NK-92 treated with Interleukin-12 subunit alpha and Interleukin-12 subunit beta, amount 100 ng/mL, for 24 hours (cell line): Measurements from ENCODE around the gene PRLR.

Experiments
- DNase-seq: peaks from one replicate; lab custom pipeline; 2025; lab: John Stamatoyannopoulos, UW

PRLR gene

GRCh38 chr5:35031276-35031675 lies 199.0 kb downstream of the PRLR start:
- DNase-seq = no peak

DNA sequence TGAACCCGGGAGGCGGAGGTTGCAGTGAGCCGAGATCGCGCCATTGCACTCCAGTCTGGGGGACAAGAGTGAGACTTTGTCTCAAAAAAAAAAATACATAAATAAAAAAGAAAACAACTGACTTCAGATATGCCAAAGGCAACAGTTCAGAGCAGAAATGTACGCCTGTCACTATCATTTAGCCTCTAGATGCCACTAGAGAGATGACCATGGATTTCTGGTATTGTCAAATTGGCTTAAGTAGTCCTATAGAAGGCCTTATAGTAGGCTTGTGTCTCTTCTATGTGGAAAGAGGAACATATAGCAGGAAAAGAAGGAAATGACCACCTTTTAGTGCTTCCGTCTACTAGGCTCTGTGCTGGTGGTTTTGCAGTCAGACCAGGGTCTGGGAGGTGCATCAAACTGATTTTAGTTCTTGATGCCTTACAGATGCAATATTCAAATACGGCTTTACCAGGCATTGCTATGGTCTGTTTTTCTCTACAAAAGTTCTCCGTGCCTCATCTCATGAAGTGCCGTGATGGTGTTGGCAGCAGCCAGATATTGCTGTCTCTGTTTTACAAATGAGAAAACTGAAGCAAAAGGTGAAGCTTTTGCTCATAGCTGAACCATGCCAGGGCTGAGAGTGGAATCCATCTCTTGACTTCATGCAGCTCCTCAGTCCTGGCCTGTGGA lies 199.7 kb downstream of the PRLR start:
- DNase-seq = no peak

GRCh38 chr5:35029333-35029732 lies 201.0 kb downstream of the PRLR start:
- no peak for DNase-seq

- no peak for DNase-seq
Measured at GRCh38 chr5:35026941-35027340, 203.3 kb downstream of the PRLR start.

GRCh38 chr5:35026280-35026840 lies 203.9 kb downstream of the PRLR start:
- no peak for DNase-seq

- no peak for DNase-seq
Measured at GRCh38 chr5:35024911-35025510, 205.3 kb downstream of the PRLR start.

- DNase-seq = no peak
Measured at GRCh38 chr5:35023391-35024178, 206.7 kb downstream of the PRLR start.

DNA sequence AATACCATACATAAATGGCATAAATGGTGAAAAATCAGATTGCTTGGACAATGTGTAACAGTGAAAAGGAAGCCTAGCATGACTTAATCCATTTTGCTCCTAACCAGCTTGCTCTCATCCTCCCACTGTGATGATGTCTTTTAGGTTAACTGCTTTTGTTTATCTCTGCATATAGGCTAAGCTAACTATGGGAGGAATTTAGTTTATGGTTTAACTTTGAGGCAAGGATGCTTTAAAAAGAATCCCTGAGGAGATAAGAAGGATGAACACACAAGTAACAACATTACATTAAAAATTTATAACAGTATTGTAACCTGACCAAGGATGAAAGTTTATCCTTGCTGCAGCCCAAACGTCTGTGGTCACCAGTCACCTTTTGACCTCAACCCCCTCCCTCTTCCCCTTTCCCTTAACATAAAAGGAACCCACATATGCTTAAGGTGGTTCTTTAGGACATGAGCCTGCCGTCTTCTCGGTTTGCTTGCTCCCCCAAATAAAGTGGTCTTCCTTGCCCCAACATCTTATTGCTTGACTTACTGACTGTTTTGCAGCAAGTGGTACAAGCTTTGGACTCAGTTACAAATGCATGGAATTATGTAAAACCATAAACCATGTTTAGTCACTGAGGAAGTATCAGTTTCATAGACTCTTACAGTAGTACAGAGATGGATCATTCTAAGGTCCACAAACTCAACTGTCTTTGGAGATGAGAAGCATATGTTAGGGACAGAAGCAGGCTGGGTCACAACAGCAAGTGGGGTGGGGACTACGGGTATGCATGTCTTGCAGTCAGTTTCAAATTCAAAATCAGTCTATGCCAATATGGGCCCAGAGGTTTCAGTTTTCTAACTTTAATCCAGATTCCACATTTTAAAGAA lies 213.9 kb downstream of the PRLR start:
- DNase-seq = no peak

DNA sequence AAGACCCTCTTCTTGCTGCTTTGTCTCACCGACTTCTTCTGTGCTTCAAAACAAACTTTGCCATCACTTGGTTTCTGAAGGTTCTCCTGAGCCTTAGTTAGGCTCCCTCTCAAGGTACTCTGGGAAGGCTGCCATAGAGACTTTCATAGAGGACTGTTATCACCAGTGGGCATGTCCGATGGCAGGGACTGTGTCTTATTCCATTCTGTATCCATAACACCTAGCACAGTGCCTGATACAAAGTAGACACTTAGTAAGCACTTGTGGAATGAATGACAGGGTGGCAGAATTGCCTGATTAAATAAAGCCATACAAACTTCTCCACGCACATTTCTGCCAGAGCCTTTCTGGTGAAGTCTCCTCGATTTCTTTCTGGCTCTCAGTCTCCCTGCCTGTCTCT lies 215.2 kb downstream of the PRLR start:
- DNase-seq = no peak

DNA sequence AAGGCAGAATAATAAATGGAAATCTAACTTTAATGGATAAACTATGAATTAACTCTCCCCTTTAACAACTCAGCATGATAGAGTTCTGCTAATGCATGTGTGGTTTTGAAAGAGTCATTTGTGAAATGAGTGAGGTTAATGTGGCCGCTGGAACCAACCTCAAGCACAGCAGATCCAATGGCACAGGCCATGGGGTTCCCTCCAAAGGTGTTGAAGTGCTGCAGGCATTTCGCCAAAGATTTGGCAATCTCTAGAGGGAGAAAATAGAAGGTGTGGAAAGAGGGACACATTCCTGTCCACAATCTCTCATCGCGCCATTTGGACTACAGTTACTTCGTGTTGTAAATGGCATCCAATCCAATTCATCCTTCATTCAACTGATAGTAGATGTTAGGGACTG lies 217.5 kb downstream of the PRLR start:
- DNase-seq = no peak

- DNase-seq = no peak
Measured at GRCh38 chr5:35012365-35012764, 217.9 kb downstream of the PRLR start.

GRCh38 chr5:35010676-35011075 lies 219.6 kb downstream of the PRLR start:
- no peak for DNase-seq

- no peak for DNase-seq
Measured at GRCh38 chr5:35009657-35010056, 220.6 kb downstream of the PRLR start.

DNA sequence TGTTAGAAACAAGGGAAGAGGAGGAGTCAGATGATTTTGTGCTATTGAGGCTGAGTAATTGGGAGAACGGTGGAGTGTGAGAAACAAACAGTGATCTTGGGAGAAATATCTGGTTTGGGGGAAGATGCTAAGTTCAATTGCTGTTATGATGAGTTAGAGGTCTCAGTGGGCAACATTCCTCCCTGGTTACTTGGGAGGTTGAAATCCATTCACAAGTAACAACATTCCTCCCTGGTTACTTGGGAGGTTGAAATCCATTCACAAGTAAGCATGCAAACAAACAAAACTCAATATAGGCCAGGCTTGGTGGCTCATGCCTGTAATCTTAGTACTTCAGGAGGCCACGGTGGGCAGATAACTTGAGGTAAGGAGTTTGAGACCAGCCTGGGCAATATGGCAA lies 221.3 kb downstream of the PRLR start:
- DNase-seq = no peak

GRCh38 chr5:35004771-35005170 lies 225.5 kb downstream of the PRLR start:
- DNase-seq = no peak

DNA sequence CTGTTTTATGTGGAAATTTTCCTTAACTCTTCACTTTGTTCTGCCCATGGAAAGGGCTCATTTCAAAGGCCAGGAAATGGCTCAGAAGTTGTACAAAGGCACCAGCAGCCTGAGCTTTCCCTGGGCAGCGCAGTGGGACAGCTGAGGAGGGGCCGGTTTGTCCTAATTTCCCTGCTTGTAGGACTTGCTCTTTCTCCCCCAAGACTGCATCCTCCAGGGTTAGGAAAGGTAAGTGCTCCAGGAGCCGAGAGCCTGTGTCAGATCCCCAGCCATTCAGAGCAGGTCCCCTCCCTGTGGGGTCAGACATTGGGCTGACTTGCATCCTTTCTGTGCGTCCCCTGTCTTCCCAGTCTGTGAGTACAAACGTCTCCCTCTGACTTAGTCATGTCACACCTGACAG lies 226.1 kb downstream of the PRLR start:
- no peak for DNase-seq

DNA sequence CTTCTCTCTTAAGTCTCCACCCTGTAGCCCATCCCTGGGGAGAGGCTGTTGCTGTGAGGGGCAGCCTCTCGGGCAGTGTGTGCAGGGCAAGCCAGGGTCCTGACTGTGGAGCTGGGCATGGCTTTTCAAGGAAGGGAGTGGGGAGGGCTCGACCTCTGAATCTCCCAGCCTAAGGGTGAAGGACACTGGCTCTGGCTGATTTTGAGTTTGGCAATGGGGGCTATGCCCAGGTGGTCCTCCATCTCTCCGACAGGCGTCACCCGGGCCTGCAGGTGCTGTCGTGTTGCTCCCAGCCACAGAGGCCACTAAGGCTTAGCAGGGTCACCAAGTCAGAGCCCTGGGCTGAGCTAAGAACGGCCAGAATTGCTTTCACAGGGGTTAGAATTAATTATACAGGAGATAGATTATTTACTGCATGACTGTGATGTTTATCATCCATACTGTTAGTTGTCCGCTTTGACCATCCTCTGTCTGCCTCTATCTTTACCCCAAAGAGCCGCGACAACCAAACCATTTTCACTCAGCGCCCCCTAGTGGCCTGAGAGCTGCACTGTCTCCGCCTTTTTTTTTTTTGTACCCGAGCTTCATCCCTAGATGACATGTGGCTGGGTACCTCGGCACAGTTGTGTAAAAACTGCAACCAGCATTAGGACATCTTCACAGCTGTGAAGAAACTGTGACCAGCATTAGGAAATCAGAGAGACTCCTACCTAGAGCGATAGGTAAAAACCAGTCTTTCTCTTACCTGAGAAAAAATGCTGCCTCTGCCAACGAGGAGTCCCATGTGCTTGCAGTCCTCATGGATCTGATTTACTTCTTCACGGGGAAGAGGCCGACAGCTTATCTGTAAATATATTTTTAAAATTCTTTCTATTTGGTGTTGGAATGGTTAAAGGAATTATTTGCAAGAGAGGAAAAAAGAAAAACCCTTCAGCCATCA lies 227.0 kb downstream of the PRLR start:
- DNase-seq = peak; percentile 53

GRCh38 chr5:35002459-35002858 lies 227.8 kb downstream of the PRLR start:
- DNase-seq = no peak

DNA sequence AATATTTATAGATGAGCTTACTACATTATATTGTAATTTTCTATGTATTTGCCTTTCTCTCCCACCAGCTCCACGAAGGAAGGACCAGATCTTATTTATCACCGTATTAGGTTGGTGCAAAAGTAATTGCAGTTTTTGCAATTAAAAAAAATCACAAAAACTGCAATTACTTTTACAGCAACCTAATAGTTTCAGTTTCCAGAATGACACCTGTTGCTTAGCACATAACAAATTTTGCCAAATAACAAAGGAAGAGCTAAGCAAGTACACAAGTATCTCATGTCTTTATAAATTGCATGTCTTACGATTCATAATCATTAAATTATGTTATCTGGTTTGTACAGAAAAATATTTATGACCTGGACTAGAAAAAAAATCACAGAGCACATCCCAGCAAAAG lies 228.4 kb downstream of the PRLR start:
- DNase-seq = no peak
